GM23338 (cell line): ENCODE measurements around the gene EVI2B.

Experiments used
- CREB1 ChIP-seq: fragments of 250-450 bp; sonication (Bioruptor Pico); IDR thresholded peaks from 2 replicates; pipeline ENCODE4 v1.5.0; 2020; ENCODE audit warnings: low read depth, mild to moderate bottlenecking, moderate library complexity
- CTCF ChIP-seq, 2 experiments: fragments of 200-600 bp in 1 of 2; sonication (generic) in 1 of 2; conservative IDR thresholded peaks; 2 replicates each; pipeline versions ENCODE4 v1.5.1 to v1.6.1; 2016 to 2017; ENCODE audit warnings: antibody characterized with exemption in 2 of 2, low read depth in 2 of 2, mild to moderate bottlenecking in 2 of 2, moderate library complexity in 1 of 2
- EZH2 ChIP-seq: fragments of 200-600 bp; sonication (generic); IDR thresholded peaks from one replicate; pipeline ENCODE4 v1.8.0; 2017; ENCODE audit warnings: antibody characterized with exemption, mild to moderate bottlenecking, low read depth; ENCODE audit not compliant: unreplicated experiment
- EZH2phosphoT487 ChIP-seq: fragments of 200-600 bp; sonication (generic); IDR thresholded peaks from one replicate; pipeline ENCODE4 v1.8.1; 2018; ENCODE audit warnings: antibody characterized with exemption; ENCODE audit not compliant: unreplicated experiment
- NANOG ChIP-seq: IDR thresholded peaks from 2 replicates; pipeline ENCODE4 v1.6.1; 2016; ENCODE audit warnings: antibody characterized with exemption, borderline replicate concordance
- POLR2AphosphoS5 ChIP-seq: IDR thresholded peaks from 2 replicates; pipeline ENCODE4 v1.6.1; 2016; ENCODE audit warnings: antibody characterized with exemption, low read depth
- REST ChIP-seq: IDR thresholded peaks from one replicate; pipeline ENCODE4 v1.6.1; 2018; ENCODE audit warnings: antibody characterized with exemption; ENCODE audit not compliant: unreplicated experiment
- STAT1 ChIP-seq: IDR thresholded peaks from one replicate; pipeline ENCODE4 v1.6.1; 2016; ENCODE audit warnings: antibody characterized with exemption; ENCODE audit not compliant: unreplicated experiment
- ZNF114 ChIP-seq: fragments of 250-450 bp; sonication (Bioruptor Pico); IDR thresholded peaks from 2 replicates; pipeline ENCODE4 v1.5.0; 2020; ENCODE audit warnings: mild to moderate bottlenecking, moderate library complexity
- ZNF331 ChIP-seq: fragments of 250-450 bp; sonication (Bioruptor Pico); IDR thresholded peaks from 2 replicates; pipeline ENCODE4 v1.5.0; 2020; ENCODE audit warnings: low read depth, mild to moderate bottlenecking, moderate library complexity
- TF ChIP-seq, protein P1 (sequence below): IDR thresholded peaks from 2 replicates; pipeline ENCODE4 v1.6.1; 2016; ENCODE audit warnings: antibody characterized with exemption

DNA sequence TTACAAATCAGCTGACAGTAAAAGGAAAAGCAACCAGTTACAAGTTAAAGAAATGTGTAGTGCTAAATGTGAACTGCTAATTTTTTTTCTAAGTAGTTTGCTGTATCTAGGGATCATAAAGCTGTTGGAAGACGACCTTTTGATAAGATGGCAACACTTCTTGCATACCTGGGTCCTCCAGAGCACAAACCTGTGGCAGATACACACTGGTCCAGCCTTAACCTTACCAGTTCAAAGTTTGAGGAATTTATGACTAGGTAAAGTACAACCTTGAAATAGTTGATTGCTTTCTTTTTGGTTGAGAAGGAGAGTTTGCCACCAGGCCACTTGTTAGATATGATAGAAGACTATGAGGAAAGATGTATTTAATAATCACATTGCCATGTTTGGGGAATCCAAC, 52.3 kb downstream of the EVI2B start:
- TF ChIP-seq CTCF (conservative IDR thresholded peaks at IDR 0.05; ENCODE audit: low read depth in 2 of 2) (no peak), CREB1 (no peak), EZH2 (no peak), POLR2AphosphoS5 (no peak), ZNF114 (no peak), NANOG (no peak), ZNF331 (CRISPR knock-in tag) (no peak), EZH2phosphoT487 (no peak), REST (no peak), STAT1 (no peak)
- TF ChIP-seq, protein P1, sequence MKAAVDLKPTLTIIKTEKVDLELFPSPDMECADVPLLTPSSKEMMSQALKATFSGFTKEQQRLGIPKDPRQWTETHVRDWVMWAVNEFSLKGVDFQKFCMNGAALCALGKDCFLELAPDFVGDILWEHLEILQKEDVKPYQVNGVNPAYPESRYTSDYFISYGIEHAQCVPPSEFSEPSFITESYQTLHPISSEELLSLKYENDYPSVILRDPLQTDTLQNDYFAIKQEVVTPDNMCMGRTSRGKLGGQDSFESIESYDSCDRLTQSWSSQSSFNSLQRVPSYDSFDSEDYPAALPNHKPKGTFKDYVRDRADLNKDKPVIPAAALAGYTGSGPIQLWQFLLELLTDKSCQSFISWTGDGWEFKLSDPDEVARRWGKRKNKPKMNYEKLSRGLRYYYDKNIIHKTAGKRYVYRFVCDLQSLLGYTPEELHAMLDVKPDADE = no peak
